HG03521 (cell line): ENCODE measurements around the gene NKG7.
A peak's percentile ranks its signal among the peaks of the same experiment; 100 is the strongest.

Experiments
- ATAC-seq: cut with Tn5 transposase; IDR thresholded peaks from one replicate; pipeline ENCODE4 v1.9.1; 2021; ENCODE audit warnings: mild to moderate bottlenecking, moderate library complexity; ENCODE audit not compliant: unreplicated experiment

Gene NKG7

GRCh38 chr19:51364200-51365106 is 8.0 kb downstream of the NKG7 start:
- ATAC-seq, result no peak

- no peak for ATAC-seq
These were observed 11.2 kb downstream of the NKG7 start for GRCh38 chr19:51361239-51361638.

- no peak for ATAC-seq
These were observed 13.2 kb downstream of the NKG7 start for GRCh38 chr19:51359294-51359693.

- ATAC-seq, result no peak
These were observed 14.5 kb downstream of the NKG7 start for GRCh38 chr19:51357952-51358351.

- ATAC-seq, result no peak
These were observed 16.2 kb downstream of the NKG7 start for GRCh38 chr19:51356159-51356801.

- ATAC-seq, result no peak
These were observed 17.7 kb downstream of the NKG7 start for GRCh38 chr19:51354742-51355148.

GRCh38 chr19:51354103-51354741 is 18.2 kb downstream of the NKG7 start:
- ATAC-seq, result no peak

GRCh38 chr19:51352783-51353360 is 19.6 kb downstream of the NKG7 start:
- ATAC-seq, result no peak

GRCh38 chr19:51351266-51351990 is 21.0 kb downstream of the NKG7 start:
- no peak for ATAC-seq

- no peak for ATAC-seq
These were observed 25.1 kb downstream of the NKG7 start for GRCh38 chr19:51347209-51347928.

GRCh38 chr19:51346742-51347141 is 25.7 kb downstream of the NKG7 start:
- ATAC-seq, result no peak

GRCh38 chr19:51345076-51345620 is 27.3 kb downstream of the NKG7 start:
- ATAC-seq, result no peak

- no peak for ATAC-seq
These were observed 29.6 kb downstream of the NKG7 start for GRCh38 chr19:51342631-51343569.

GRCh38 chr19:51341976-51342580 is 30.4 kb downstream of the NKG7 start, which contains the start of gene VSIG10L:
VSIG10L (minus strand) TSS chr19:51342139; CDS start chr19:51342124, 15 bp downstream.
- ATAC-seq, result no peak

- ATAC-seq, result no peak
These were observed 31.4 kb downstream of the NKG7 start for GRCh38 chr19:51341066-51341465.

GRCh38 chr19:51339687-51340656 is 32.5 kb downstream of the NKG7 start:
- ATAC-seq, result peak; percentile 53

GRCh38 chr19:51339313-51339686 is 33.2 kb downstream of the NKG7 start:
- ATAC-seq, result no peak
